HS-27A (cell line): ENCODE measurements around the gene PER2.
"Not testable (repeated sequence)": the region's sequence is repeated elsewhere in the genome, so short reads cannot be mapped to it uniquely, and the experiment has no call there.

Experiments used
- DNase-seq: peaks from one replicate; pipeline ENCODE4 v3.0.0-alpha.2; 2012; ENCODE audit warnings: low read depth, missing footprints

The PER2 gene

DNA sequence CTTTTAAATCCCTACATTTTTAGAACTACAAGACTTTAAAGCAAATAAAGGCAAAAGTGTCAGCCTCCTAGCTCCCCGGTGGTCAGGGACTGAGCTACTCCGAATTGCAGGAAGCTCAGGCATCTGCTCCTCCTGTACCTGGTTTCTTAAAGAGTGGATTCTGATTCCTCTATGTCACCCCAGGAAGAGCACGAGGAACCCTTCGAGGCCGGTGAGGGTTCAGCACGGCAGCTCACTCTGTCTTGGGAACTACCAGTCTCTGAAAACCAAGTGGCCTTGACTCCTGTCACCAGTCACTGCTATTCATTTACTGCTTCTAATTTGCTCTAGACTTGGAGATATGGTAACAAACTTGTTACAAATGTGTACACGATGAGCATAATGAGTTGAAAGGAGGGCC, 2.3 kb downstream of the PER2 start:
- no peak for DNase-seq

DNA sequence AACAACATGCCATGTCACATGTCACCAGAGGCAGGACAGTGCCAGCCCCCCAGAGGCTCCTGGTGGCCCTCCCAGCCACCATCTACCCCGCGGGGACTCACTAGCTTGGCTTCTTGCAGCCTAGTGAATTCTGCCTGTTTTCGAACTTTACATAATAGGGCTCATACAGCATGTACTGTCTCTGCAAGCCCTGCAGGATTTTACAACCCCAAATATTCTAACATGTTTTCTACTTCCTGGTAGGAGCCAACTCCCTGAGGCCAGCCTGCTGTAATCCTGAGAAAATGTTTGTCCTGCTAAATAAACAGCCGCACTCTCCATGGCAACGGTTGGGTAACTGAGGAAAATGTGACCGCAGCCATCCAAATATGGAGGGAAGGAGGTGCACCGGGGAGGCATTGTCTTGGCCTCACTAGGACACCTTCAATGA, 2.7 kb downstream of the PER2 start:
- DNase-seq: no peak

DNA sequence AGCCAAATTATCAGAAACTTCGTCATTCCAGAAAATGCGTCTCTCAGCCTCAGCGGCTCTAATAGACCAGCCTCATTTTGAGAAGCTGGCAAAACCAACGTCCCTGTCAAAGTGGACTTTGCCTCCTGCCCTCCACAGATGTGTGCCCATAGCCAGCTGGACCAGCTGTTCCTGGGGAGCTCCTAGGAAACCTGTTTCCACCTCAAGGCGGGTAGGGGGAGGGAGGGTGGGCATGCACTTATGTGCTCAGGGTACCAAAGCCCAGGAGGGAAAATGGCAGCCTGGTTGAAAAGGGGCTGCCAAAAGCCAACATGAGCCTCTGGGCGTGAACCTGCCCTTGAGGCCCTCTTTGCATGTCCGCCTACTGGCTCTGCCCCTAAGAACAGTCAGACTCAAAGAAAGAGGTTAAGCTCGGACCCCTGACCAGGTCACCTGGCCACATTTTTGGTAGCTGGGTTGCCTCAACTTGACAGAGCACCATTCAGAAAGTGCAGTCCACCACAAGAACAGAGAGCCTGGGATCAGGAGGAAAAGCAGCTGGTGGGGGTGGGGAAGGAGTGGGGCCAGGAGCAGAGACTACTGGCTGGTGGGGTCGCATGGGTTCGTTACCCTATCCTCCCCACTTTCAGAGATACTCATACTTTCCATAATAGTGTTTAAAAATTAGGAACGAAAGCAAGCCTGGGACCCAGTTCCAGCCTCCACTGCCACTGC, 3.5 kb downstream of the PER2 start:
- no peak for DNase-seq

DNA sequence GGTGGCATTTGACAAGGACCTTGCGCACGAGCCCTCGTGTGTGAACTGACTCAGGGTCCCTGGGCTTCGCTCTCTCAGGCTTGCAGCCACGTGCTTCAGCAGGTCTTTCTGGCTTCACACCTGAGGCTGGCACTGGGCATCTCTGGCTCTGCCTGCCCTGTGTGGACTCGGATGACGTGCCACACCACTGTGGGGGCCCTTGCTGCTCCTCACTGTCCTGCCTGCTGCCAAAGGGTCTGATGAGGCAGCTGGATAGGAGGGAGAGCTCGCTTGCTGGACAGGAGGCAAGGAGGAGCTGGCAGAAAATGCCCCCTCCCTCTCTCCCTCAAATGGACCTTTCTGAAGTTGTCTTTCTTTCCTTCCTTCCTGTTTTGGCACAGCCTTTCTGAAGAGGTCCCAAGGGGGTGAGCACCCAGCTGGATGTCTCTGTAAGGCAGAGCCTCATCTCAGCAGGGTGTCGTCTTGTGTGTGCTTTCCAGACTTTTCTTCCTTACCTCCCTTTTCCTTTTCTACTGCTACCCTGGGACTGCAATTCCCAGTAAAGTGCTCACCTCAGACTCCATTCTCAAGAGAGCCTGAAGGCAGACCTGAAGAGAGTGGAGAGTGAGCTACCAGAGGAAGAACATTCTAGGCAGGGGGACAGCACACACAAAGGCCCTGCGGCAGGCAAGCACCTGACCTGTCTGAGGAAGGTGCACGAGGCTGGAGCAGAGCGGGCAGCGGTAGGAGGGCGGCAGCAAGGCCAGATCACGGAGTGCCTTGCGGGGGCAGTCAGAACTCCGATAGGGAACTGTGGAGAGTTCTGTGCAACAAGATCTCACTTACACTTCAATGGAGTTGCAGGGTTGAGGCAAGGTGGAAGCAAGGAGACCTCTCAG, 5.3 kb downstream of the PER2 start:
- no peak for DNase-seq

DNA sequence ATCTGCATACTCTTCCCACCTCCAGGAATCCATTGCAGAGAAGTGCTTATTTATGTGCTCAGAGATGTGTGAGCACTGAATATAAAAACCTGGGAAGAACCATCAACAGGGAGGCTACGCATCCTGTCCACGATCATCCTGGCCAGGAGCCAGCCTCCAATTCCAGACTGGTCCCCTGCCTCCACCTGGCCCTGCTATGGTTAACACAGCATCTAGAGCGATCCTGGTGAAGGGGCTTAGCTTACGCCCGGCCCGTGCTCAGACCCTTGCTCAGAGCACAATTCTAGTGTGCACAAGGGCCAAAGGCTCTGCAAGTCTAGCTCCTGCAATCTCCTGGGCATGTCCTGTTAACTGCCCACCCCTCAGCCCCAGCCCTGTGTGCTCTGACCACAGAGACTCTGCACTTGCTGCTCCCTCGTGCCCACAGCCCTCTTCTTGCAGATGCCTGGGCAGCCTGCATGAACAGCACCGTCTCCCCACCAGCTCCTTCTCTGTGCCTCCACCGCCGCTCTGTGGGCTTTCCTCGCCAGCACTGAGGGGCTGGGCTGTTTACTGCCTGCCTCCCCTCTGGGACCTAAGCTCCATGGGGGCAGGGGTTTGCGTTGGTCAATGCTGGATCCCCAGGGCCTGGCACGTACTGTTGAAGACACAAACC, 6.5 kb downstream of the PER2 start:
- DNase-seq: no peak

DNA sequence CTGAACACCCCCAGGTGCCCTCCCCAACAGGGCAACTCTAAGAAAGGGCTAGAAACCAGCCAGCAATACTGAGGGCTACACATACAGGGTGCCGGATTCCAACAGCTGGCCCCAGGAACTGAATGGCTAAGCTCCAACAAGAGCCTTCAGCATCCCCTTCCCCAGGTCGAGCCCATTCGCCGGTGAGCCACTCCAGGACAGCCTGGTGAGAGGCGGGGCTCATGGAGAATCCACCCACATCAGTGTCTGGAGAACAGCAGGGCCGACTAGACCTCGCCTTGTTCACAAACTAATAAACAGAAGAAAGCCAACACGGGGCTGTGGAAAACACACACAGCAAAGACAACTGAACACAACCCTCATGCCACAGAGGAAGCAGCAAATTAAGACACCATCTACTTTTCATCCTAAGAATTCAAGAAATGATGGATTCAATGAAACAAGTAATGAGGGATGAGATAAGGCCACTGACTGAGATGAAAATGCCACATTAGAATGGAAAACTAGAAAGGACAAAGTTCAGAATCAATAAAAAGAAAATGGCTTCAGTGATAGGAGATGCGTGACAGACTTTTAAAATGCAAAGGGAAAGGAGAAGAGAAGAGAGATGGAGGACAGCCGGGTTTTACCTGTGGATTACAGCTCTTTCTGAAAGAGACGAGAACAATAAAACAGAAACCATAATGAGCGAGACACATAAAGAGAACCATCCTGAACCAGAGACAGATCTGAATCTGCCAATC, 8.2 kb downstream of the PER2 start:
- DNase-seq: no peak

DNA sequence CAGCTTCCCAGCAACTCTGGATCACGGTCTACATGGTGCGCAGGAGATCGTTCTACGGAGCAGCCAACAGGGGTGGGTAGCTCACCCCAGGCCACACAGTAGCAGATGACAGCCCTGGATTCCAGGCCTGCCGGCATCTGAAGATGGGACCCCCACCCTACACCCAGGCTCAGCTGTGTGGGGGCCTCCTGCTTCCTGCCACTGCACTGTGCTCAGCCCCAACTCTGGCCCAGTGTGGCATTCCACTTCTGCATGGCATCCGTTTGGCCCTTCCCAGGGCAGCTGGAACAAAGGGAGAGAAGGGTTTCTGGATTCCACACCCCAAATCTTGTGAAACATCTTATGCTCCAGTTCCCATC, 9.1 kb downstream of the PER2 start:
- DNase-seq: no peak

DNA sequence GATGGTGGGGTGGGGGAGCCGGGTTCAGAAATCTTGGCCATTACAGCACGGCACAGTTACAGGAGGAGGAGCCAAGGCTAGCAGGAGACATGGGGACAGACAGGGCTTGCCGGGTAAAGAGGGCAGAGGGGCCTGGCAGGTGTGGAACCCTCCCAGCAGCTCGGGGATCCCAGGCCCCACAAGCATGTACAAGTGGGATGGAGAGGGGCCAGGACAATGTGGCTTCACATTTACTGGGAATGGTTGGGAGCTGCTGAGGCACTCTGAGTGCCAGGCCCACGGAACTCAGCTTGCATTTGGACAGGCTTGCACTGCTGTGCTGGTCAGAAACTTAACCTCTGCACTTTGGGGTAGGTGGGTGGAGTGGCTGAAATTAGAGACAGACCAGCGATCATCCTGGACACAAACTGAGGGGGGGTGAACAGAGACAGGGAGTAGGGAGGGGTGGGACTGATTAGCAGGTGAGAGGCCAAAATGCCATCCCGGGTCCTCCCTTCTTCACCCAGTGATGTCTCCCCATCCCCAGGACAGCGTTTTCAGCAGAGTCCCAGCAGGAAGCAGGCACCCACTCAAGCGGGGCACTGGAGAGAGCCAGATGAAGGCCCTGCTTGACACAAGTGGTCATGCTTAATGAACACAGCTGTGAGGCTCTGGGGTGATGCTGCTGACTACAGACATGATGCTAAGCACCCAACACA, 9.6 kb downstream of the PER2 start:
- no peak for DNase-seq

DNA sequence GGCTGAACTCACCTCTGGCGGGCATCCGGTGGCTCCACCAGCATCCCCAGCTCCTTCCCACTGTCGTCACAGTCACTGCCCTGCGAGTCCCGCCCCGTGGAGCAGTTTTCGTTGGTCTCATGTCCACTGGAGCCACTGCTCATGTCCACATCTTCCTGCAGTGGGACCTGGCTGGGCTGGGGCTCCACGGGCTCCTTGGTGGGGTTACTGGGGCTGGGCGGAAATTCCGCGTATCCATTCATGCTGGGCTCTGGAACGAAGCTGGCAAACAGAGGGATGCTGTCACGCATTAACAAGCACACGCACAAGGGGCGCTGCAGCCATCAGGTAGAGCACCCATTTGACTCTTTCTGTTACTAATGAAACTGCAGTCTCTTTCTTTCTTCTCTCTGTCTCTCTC, 10.7 kb downstream of the PER2 start:
- no peak for DNase-seq

DNA sequence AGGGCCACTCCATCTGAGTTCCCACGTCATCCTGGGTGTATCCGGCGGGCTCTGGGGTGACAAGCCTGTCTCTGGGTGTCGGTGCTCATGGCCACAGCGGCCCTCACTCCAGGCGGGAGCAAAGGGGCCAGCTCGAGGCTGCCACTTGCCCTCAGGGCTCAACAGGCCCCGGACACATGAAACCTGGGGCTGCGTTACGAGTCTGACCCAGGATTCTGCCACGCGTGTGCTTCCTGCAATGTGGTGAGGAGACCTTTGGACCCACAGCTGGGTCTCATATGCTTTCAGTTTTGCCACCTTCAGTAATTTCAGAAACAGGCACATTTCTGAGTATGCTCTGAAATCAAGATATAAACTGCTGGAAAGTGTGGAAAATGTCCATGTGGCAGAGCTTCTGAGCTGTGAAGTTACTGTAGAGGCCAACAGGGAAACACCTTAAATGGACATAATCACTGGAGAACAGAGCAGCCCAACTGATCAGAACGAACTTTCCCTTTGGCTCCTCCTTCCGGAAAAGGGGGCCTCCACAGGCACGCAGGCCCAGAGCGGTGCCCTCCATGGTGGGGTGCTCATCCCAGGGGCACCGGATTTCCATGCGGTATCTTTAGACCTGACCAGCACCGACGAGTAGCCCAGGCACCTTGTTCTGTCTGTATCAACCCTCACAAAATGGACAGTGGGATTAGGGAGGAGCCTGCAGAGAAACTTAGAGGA, 14.1 kb downstream of the PER2 start:
- DNase-seq: no peak

DNA sequence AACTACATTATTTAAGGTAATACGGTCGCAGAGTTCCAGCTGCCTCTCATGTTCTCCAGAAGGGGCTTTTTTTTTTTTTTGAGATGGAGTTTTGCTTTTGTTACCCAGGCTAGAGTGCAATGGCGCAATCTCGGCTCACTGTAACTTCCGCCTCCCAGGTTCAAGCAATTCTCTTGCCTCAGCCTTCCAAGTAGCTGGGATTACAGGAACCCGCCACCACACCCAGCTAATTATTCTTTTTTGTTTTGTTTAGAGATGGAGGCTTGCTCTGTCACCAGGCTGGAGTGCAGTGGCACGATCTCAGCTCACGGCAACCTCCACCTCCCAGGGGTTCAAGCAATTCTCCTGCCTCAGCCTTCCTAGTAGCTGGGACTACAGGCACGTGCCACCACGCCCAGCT, 15.0 kb downstream of the PER2 start:
- DNase-seq: not testable (repeated sequence)

DNA sequence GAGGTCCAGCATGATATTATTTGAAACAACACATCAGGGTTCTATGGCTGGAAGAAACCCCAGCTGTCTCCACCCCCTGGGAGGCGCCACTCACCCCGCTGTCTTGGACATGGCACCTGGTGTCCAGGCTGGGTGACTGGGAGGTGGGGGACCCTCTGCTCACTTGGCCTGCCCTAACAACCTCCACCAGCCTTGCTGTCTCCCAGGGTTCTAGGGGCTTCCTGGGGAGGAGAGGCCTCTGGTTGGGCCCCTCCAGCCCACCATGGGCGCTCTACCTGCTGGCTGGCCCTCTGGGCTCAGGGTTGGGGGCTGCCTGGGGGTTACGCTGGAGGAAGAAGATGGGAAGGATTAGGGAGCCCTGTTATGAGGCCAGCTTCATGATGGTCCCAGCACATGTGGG, 16.3 kb downstream of the PER2 start:
- DNase-seq: no peak

DNA sequence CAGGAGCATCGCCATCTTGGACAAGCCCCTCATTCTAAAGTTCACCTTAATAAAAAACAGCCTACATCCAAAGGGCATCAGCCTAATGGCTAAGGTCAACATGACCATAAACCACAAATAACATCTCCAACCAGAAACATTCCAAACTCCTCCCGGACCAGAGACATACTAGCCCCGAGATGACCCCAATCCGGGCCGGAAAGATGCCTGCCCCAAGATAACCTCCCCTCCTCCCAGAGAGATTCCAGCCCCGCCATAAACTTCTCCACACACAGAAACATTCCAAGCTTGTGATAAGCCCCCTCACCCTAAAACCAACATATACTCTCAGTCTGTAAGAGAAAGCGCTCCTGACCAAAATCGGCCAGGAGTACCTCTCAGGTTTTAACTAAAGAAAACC, 16.7 kb downstream of the PER2 start:
- not testable (repeated sequence) for DNase-seq

DNA sequence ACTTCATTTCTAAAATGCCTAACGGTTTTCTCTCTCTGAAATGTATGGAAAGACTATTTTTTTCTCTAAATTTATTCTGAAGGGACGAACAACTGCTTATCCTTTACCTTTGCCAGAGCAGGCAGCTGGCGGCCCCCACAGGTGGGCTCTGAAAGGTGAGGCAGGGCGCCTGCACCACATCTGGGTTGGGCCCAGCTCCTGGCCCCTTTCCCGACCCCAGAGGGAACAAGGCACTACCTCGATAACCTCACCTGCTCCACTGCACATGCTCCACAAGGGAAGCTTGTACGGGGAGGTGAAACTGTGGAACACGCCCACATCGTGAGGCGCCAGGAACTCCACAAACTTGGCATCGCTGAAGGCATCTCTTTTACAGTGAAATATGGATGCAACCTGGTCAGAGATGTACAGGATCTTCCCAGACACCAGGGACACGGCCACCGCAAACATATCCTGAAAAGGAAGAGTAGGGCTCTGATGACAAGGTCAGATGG, 17.3 kb downstream of the PER2 start:
- no peak for DNase-seq

DNA sequence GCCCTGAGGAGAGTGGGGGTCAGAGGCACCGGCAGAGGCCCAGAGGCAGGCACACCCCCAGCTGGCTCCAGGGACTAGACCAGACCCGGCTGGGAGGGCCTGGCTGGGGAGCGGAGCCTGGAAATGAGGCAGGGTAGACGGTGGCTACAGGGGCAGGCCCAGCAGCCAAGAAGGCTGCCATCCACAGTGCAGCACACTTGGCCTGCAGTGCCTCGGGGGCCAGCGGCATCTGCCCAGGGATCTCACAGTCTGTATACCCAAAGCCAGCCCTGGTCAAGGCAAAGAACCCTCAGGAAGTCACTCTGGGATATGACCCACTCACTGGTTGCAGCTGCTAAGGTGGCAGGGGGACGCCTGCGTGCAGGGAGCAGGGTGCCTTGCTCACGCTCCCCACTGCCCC, 17.8 kb downstream of the PER2 start:
- DNase-seq: no peak

DNA sequence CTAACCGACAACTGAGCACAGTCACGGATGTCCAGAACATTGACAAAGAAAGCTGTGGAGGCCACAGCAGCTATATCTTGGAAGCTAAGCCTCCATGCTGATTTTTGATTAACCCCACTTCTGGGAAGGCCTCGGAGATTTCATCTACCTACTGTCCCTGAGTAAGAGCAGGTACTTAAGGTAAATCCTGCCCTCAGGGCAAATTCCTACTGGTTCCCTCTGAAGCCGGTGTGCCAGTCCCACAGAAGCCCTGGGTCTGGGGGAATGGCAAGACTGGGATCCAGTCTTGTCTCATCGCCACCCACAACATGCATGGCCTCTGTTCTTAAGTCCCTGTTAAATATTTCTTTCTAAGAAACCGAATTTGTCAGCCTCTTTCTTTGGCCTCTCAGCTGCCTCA, 18.7 kb downstream of the PER2 start:
- no peak for DNase-seq

DNA sequence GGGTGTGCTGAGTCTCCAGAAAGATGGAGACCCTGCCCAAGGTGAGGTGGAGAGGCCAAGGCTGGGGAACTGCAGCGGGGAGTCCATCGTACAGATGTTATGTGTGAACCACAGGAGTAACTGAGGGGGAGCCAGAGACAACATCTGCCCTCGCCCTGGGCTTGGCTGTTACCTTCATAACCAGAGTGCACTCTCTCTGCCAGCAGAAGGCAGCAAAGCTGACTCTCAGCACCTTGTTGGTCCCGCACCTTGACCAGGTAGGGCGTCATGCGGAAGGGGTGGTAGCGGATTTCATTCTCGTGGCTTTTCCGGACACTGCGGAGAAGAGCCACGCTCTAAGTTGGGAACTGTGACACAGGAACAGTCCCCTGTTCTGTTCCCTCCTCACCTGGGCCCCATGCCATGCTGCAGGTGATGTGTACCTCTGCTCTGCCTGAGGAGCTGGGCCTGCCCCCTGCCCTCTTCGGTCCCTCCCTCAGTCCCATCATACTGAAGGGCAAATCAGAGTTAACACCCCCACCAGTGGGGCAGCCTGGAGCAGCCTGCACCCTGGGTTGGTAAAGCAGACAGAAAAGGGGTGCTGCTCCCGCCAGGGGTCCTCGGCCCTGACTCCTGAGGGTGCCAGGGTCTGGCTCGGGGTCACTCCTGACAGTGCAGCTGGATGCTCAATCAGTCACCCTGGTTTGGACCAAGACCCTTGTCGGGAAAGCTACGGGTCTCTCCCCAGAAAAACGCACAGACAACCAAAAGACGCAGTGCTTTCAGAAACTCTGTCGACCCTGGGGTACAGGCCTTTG, 20.3 kb downstream of the PER2 start:
- no peak for DNase-seq

DNA sequence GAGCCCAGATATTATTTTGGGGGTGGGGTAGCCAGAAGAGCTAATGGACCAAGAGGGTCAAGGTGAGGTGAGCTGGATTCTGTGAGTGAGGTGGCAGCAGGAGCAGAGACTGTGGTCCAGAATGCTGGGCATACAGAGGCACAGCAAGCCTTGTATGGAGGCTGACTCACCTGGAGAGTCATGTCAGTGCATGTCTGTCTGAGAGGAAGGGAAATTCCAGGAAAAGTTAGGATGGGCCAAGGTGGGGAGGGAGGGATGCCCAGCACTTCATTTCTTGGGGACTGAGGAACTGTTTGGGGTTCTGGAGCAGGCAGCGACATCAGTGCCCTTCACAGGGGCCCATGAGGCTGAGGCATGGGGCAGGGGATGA, 21.1 kb downstream of the PER2 start:
- DNase-seq: no peak

DNA sequence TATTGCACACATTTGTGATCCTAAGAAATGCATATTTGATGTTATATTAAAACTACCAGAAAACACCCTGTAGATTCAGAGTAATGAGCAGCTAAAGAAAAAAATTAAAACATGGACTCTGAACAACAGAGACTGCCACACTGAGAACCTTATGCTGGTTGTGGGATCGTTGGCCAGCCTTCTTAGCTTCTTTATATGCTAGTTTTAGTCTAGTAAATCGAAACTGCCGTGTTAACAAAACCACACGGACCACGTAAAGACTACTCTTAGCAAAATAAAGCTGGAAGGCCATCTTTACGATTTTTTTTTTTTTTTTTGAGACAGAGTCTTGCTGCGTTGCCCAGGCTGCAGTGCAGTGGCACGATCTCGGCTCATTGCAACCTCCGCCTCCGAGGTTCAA, 22.8 kb downstream of the PER2 start:
- DNase-seq: no peak

DNA sequence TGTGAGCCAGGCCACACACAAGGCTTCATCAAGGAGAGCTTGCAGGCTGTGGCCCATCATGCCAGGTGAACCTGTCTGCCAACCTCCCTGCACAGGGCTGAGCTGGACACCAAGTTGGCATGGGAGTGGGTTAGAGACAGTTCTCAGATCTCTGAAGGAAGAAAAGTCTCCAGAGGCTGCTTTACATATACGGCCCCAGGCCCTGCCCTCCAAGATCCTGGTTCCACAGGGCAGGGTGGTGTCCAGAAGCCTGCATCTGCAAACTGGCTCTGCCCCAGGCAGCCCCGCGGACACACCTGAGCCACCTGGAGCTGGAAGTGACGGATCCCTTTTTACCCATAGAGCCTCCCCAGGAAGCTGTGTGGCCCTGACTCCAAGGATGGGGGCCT, 24.3 kb downstream of the PER2 start:
- DNase-seq: no peak
